Nephron progenitor cell (in vitro differentiated cells): ENCODE data around the gene CSTF2T.

Experiments
- DNase-seq: peaks from one replicate; pipeline ENCODE4 v3.0.0; 2021
- H3K27ac Mint-ChIP-seq: 2 replicates; pipeline ENCODE4 v1.8.0; 2021; ENCODE audit warnings: mild to moderate bottlenecking, moderate library complexity, mixed read lengths
- H3K27me3 Mint-ChIP-seq: 2 replicates; pipeline ENCODE4 v1.8.0; 2021; ENCODE audit warnings: mild to moderate bottlenecking, low read depth, mixed read lengths; ENCODE audit not compliant: poor library complexity
- H3K36me3 Mint-ChIP-seq: 2 replicates; pipeline ENCODE4 v1.8.0; 2021; ENCODE audit warnings: low read depth, mixed read lengths
- H3K4me1 Mint-ChIP-seq: 2 replicates; pipeline ENCODE4 v1.8.0; 2021; ENCODE audit warnings: mixed read lengths
- H3K4me3 Mint-ChIP-seq: 2 replicates; pipeline ENCODE4 v1.8.0; 2021; ENCODE audit warnings: mild to moderate bottlenecking, moderate library complexity, mixed read lengths
- H3K9me3 Mint-ChIP-seq: 2 replicates; pipeline ENCODE4 v1.8.0; 2021; ENCODE audit warnings: mild to moderate bottlenecking, moderate library complexity, mixed read lengths
- TF ChIP-seq, protein P1 (sequence below): fragments of 200-600 bp; sonication (generic); IDR thresholded peaks from 2 replicates; pipeline ENCODE4 v1.5.0; 2021; ENCODE audit warnings: antibody characterized with exemption

The CSTF2T gene

GRCh38 chr10:51683031-51683691 is 16.2 kb downstream of the CSTF2T start:
- H3K36me3 Mint-ChIP-seq = no peaks in the 10 kb centered on the region
- H3K9me3 Mint-ChIP-seq = peaks cover 2% of the 10 kb centered on the region
- no peak overlapping the region for H3K27ac Mint-ChIP-seq
- TF ChIP-seq, protein P1, sequence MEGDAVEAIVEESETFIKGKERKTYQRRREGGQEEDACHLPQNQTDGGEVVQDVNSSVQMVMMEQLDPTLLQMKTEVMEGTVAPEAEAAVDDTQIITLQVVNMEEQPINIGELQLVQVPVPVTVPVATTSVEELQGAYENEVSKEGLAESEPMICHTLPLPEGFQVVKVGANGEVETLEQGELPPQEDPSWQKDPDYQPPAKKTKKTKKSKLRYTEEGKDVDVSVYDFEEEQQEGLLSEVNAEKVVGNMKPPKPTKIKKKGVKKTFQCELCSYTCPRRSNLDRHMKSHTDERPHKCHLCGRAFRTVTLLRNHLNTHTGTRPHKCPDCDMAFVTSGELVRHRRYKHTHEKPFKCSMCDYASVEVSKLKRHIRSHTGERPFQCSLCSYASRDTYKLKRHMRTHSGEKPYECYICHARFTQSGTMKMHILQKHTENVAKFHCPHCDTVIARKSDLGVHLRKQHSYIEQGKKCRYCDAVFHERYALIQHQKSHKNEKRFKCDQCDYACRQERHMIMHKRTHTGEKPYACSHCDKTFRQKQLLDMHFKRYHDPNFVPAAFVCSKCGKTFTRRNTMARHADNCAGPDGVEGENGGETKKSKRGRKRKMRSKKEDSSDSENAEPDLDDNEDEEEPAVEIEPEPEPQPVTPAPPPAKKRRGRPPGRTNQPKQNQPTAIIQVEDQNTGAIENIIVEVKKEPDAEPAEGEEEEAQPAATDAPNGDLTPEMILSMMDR = no peak
- no peak for DNase-seq
- no peaks in the 10 kb centered on the region for H3K4me1 Mint-ChIP-seq
- H3K27me3 Mint-ChIP-seq = no peaks in the 10 kb centered on the region
- H3K4me3 Mint-ChIP-seq = no peak overlapping the region

DNA sequence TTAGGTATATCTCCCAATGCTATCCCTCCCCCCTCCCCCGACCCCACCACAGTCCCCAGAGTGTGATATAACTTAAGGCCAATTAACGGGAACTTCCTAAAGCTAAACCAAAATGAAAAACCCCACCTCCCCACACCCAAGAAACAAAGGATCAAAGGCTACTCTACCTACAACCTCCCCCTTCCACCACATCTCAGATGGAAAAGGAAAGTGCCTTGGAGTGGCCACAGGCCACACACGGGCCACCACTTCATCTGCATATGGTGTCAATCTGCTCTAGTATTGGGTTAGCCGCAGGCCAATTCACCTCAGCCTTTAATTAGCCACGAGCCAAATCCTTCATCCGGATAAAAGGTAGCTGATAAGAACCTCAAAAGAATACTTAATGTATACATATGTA is 19.6 kb downstream of the CSTF2T start:
- TF ChIP-seq, protein P1 = no peak
- Mint-ChIP-seq H3K27ac (no peak overlapping the region), H3K9me3 (no peaks in the 10 kb centered on the region), H3K4me1 (no peaks in the 10 kb centered on the region), H3K27me3 (peaks cover 8% of the 10 kb centered on the region), H3K36me3 (no peaks in the 10 kb centered on the region), H3K4me3 (no peak overlapping the region)
- DNase-seq = no peak

GRCh38 chr10:51675088-51675487 is 24.3 kb downstream of the CSTF2T start:
- TF ChIP-seq, protein P1 = no peak
- DNase-seq = no peak
- no peaks in the 10 kb centered on the region for H3K4me1 Mint-ChIP-seq
- no peak overlapping the region for H3K27ac Mint-ChIP-seq
- peaks cover 8% of the 10 kb centered on the region for H3K27me3 Mint-ChIP-seq
- no peak overlapping the region for H3K4me3 Mint-ChIP-seq
- H3K9me3 Mint-ChIP-seq = peaks cover 21% of the 10 kb centered on the region
- H3K36me3 Mint-ChIP-seq = peaks cover 9% of the 10 kb centered on the region

DNA sequence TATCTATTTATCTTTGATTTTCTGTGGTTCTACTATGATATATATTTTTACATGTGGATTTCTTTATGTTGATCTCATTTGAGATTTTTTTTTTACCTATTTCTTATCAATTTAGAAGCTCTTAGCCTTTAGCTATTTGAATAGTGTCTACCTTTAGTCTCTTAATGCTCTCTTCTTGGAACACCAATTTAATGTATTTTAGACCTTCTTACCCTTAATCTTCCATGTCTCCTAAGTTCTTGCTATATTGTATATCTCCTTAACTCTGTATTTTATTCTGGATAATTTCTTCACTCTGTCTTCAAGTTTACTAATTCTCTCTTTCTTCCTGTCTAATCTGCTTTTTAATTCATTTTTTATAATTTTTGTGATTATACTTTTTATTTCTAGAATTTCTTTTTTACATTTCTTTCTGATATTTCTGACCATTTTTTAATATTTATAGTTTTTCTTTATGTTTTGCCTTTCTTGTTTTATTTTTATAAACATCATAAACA is 27.3 kb downstream of the CSTF2T start:
- H3K36me3 Mint-ChIP-seq = peaks cover 9% of the 10 kb centered on the region
- H3K4me3 Mint-ChIP-seq = no peak overlapping the region
- H3K27ac Mint-ChIP-seq = no peak overlapping the region

DNA sequence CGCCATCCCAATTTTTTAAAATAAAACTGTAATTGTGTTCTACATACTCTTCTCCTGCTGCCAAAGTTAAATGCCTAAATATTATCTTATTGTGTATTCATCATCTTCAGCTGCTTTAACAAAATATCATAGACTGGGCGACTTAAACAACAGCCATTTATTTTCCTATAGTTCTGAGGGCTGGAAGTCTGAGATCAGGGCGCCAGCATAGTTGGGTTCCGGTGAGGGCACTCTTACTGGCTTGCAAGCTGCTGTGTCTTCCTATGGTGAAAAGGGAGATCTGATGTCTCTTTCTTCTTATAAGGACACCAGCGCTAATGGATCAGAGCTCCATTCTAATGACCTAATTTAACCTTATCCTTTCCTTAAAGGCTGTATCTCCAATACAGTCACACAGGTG is 30.4 kb downstream of the CSTF2T start:
- no peak overlapping the region for H3K4me3 Mint-ChIP-seq
- peaks cover 9% of the 10 kb centered on the region for H3K36me3 Mint-ChIP-seq
- TF ChIP-seq, protein P1 = no peak
- no peak overlapping the region for H3K27ac Mint-ChIP-seq
- no peak for DNase-seq
- peaks cover 21% of the 10 kb centered on the region for H3K9me3 Mint-ChIP-seq
- H3K4me1 Mint-ChIP-seq = peaks cover 7% of the 10 kb centered on the region
- H3K27me3 Mint-ChIP-seq = no peaks in the 10 kb centered on the region

More for the DNA sequence above, 27.3 kb downstream of the CSTF2T start:
- no peak for DNase-seq
- Mint-ChIP-seq H3K4me1 (peaks cover 7% of the 10 kb centered on the region), H3K9me3 (peaks cover 21% of the 10 kb centered on the region), H3K27me3 (peaks cover 5% of the 10 kb centered on the region)
- TF ChIP-seq, protein P1 = no peak

DNA sequence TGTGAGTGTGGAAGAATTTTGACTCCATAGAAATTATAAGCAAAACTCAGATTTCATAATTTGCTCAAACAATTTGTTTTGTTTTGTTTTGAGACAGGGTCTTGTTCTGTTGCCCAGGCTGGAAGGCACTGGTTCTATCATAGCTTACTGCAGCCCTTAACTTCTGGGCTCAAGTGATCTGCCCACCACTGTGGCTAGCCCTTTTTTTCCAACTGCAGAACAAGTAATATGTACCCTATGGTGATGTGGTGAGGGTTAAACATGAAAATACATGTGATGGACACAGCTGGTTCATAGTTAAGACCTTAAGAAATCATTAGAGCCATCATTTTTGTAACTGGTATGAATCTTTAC is 31.1 kb downstream of the CSTF2T start:
- Mint-ChIP-seq H3K27ac (no peak overlapping the region), H3K4me3 (no peak overlapping the region), H3K4me1 (peaks cover 7% of the 10 kb centered on the region), H3K9me3 (peaks cover 21% of the 10 kb centered on the region), H3K27me3 (no peaks in the 10 kb centered on the region), H3K36me3 (peaks cover 9% of the 10 kb centered on the region)
- TF ChIP-seq, protein P1 = no peak
- DNase-seq = no peak
